Measurements from ENCODE around the gene LINGO3.

Gene LINGO3

GRCh38 chr19:2328401-2329148 is 20.6 kb upstream of the LINGO3 start, which contains the start of the genes LSM7 and SPPL2B:
Gene LSM7 (minus strand): TSS chr19:2328586. CDS start chr19:2328566, 20 bp downstream.
Gene SPPL2B (plus strand): TSS chr19:2328684. CDS start chr19:2328710, 26 bp downstream.
- peak; percentile 84 for DNase-seq (ENCODE audit: low spot score)

GRCh38 chr19:2327773-2328400 is 19.9 kb upstream of the LINGO3 start:
- peak; percentile 49 for DNase-seq (ENCODE audit: low spot score)

GRCh38 chr19:2326699-2327360 is 18.9 kb upstream of the LINGO3 start:
- no peak for DNase-seq (ENCODE audit: low spot score)

DNA sequence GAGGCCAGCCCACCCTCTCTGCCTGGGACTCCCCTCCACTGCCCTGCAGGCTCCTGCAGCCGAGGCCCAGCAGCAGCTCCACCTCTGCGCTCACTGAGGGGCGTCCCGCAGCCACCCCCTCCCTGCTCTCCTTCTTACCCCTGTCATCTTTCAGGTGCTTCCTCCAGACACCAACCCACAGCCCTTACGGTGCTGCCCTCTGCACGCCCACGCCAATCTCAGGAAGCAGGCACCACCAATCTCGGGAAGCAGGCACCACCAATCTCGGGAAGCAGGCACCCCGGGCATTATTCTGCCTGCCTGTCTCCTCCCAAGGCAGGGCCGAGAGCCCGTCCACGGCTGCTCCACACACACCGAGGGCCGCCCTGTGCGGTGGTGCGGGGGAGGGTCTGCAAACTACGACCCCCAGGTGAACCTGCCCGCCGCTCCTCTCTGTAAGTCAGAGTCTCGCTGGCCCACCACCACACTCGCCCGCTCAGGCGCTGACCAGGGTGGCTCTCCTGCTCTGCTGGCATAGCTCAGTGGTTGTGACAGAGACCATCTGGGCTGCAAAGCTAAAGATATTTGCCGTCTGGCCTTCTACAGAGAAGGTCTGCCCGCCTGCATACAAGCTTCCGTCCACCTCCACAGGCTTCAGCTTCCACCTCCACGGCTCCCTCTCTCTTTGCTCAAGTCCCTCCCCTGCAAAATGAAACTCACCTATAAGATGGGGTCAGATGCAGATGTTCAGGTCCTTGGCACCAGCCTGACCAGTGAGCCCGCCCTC is 17.5 kb upstream of the LINGO3 start:
- DNase-seq (ENCODE audit: low spot score) = no peak

GRCh38 chr19:2324220-2324948 is 16.4 kb upstream of the LINGO3 start:
- no peak for DNase-seq (ENCODE audit: low spot score)

GRCh38 chr19:2323707-2324106 is 15.8 kb upstream of the LINGO3 start:
- no peak for DNase-seq (ENCODE audit: low spot score)

GRCh38 chr19:2321565-2322283 is 13.8 kb upstream of the LINGO3 start:
- no peak for DNase-seq (ENCODE audit: low spot score)

- no peak for DNase-seq (ENCODE audit: low spot score)
These were observed 13.0 kb upstream of the LINGO3 start for GRCh38 chr19:2320939-2321338.

- DNase-seq (ENCODE audit: low spot score) = no peak
These were observed 12.1 kb upstream of the LINGO3 start for GRCh38 chr19:2320049-2320448.

DNA sequence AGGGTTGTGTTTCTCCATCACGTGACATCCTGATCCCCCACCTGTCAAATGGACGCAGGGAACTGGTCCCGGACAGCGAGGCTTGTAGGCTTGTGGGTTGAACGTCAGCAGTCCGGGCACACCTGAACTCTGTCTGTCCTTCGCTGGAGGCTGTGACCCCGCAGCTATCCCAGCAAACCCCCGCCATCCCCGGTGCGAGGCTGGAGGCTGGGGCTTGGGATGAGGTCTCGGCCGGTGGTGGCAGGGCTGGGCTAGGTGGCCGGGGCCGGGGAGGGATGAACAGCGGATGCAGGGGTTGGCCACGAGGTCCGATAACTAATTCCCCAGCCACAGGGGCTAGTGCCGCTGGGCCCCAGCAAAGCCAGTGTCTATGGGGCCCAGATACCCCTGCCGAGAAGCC is 11.6 kb upstream of the LINGO3 start:
- no peak for DNase-seq (ENCODE audit: low spot score)

- DNase-seq (ENCODE audit: low spot score) = no peak
These were observed 11.0 kb upstream of the LINGO3 start for GRCh38 chr19:2318923-2319322.

- DNase-seq (ENCODE audit: low spot score) = no peak
These were observed 9.8 kb upstream of the LINGO3 start for GRCh38 chr19:2317756-2318155.

DNA sequence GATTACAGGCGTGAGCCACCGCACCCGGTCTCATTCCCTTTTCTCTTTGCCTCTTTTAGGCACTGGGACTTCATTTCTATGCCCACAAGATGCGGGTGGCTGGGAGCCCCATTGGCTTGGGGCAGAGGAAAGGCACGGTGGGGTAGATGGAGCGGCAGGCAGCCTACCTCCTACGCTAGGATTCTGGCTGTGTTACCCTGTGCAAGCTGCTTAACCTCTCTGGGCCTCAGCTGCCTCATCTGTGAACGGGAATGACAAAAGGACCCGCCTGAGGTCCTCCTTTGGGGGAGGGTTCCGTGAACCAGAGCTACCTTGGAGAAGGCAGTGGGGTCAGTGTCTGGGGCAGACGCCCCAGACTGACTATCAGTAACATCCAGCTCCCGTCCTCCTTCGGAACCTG is 9.3 kb upstream of the LINGO3 start:
- DNase-seq (ENCODE audit: low spot score) = no peak

GRCh38 chr19:2315818-2316353 is 7.9 kb upstream of the LINGO3 start:
- DNase-seq (ENCODE audit: low spot score) = peak; percentile 69

- no peak for DNase-seq (ENCODE audit: low spot score)
These were observed 7.3 kb upstream of the LINGO3 start for GRCh38 chr19:2315121-2315817.

- no peak for DNase-seq (ENCODE audit: low spot score)
These were observed 5.0 kb upstream of the LINGO3 start for GRCh38 chr19:2312820-2313501.

DNA sequence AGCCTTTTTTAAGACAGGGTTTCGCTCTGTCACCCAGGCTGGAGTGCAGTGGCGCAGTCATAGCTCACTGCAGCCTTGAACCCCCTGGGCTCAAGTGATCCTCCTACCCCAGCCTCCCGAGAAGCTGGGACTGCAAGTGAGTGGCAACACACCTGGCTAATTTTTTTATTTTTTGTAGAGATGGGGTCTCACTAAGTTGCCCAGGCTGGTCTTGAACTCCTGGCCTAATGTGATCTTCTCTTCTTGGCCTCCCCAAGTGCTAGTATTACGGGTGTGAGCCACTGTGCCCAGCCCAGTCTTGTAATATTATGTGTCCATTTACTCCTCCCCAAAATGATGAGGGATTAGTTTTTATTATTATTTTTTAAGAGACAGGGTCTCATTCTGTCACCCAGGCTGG is 3.1 kb upstream of the LINGO3 start:
- no peak for DNase-seq (ENCODE audit: low spot score)

- no peak for DNase-seq (ENCODE audit: low spot score)
These were observed 1.9 kb upstream of the LINGO3 start for GRCh38 chr19:2309734-2310362.

Measured in SK-N-DZ (cell line).